SK-N-DZ (cell line): ENCODE results near the gene LGALS3BP.
"Not testable (repeated sequence)": the region's sequence is repeated elsewhere in the genome, so short reads cannot be mapped to it uniquely, and the experiment has no call there.

Experiments used
- DNase-seq: peaks from one replicate; pipeline ENCODE4 v3.0.0-alpha.2; 2015; ENCODE audit warnings: low spot score

Gene LGALS3BP

DNA sequence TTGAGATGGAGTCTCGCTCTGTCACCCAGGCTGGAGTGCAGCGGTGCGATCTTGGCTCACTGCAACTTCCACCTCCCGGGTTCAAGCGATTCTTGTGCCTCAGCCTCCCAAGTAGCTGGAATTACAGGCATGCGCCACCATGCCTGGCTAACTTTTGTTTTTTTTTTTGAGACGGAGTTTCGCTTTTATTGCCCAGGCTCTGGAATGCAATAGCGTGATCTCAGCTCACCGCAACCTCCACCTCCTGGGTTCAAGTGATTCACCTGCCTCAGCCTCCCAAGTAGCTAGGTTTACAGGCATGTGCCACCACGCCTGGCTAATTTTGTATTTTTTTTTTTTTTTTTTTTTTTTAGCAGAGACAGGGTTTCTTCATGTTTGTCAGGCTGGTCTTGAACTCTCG is 34.3 kb downstream of the LGALS3BP start:
- DNase-seq = not testable (repeated sequence)

- no peak for DNase-seq
Measured at GRCh38 chr17:78944956-78945355, 34.8 kb downstream of the LGALS3BP start.

DNA sequence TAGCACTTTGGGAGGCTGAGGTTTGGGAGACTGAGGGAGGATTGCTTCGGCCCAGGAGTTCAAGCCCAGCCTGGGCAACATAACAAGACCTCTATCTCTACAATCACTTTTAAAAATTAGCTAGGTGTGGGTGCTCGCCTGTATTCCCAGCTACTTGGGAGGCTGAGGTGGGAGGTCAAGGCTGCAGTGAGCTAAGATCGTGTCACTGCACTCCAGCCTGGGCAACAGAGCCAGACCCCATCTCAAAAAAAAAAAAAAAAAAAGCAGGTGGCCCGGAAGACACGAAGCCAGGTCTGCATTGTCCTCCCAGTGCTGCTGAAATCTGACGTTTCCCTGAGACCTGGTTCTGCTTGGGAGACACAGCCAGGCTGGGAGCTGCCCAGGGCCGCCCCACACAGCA is 35.7 kb downstream of the LGALS3BP start:
- DNase-seq = no peak

GRCh38 chr17:78940708-78941107 is 39.0 kb downstream of the LGALS3BP start:
- DNase-seq = peak; percentile 83

DNA sequence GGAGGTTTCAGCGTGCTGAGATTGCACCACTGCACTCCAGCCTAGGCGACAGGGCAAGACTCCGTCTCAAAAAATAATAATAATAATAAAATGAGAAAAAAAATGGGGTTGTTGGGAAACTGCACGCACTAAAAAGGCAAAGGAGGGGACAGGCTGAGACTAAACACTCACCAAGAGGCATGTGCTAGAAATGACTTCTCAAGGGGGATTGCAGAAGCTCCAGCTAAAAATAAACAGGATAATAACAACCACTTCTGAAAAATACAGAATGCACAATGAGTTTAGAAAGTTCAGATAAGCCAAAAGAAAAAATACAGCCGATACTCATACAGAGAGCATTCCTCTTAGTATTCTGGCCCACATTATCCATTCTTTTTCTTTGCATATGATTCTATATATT is 39.5 kb downstream of the LGALS3BP start:
- no peak for DNase-seq

GRCh38 chr17:78939615-78940014 is 40.1 kb downstream of the LGALS3BP start:
- no peak for DNase-seq

GRCh38 chr17:78937561-78937960 is 42.2 kb downstream of the LGALS3BP start:
- DNase-seq = no peak

DNA sequence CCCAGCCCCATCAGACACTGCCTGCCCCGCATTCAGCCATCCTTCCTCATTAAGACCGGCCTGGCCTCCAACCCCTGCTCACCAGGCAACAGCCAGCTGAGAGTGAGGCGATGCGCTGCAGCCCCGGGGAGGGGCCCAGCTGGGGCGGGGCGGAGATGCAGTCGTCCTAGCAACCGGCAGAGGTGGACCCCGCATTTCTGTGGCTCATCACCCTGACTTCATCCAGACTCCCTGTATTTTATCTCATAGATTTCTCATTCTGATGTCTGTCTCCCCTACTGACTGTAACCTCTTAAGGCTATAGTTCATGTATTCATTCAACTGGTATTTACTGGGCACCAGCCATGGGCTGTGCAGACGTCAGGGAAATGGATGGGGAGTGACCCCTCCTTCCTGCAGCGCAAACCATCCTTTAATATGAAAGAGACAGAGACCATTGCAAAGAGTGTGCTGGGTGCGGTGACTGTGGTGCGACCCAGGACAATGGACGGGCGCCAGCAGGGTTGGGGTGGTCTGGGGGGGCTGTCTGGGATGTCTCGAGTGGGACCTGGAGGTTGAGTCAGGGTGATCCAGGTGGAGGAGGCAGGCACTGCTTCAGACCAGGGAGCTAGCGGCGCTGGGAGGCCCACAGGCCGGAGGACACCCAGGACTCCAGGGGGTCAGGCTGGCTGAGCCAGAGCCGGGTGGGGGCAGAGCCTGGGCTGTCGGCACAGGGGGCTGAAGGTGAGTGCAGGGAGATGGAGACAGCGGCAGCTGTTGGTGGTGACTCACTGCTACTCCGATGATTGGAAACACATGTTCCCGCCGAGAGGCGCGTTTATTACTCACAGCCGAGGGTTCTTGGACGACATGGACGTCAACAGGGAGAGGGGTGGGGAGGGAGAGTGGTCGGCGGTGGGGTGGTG is 44.1 kb downstream of the LGALS3BP start:
- DNase-seq = peak; percentile 94

- DNase-seq = no peak
Measured at GRCh38 chr17:78934681-78935418, 44.9 kb downstream of the LGALS3BP start.

DNA sequence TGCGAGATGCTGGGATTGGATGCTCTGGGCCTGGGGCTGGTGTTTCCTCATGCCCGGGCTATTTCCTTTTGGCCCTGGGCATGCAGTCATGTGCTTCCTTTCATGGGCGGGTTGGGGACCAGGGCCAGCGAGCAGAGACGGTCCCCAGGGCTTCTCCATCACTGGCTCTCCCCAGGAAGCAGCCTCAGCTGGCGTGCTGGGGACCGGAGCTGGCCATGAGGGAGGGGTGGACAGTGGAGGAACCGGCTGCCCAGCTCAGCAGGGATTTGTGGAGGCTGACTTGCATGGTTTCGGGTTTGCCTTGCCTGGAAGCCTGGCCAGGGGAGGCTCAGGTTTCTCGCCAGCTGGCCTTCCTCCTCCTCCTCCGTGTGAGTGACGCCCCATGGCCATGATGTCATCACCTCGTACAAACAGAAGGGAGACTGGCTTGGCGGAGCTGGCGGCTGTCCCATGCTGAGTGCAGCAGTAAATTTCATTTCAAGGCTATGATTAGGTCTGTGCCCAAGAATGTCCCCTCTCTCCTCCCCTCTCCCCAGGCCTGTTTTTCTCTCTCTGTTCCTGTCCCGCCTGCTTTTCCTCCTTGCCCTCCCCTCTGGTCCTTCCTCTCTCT is 45.7 kb downstream of the LGALS3BP start:
- DNase-seq = peak; percentile 93

DNA sequence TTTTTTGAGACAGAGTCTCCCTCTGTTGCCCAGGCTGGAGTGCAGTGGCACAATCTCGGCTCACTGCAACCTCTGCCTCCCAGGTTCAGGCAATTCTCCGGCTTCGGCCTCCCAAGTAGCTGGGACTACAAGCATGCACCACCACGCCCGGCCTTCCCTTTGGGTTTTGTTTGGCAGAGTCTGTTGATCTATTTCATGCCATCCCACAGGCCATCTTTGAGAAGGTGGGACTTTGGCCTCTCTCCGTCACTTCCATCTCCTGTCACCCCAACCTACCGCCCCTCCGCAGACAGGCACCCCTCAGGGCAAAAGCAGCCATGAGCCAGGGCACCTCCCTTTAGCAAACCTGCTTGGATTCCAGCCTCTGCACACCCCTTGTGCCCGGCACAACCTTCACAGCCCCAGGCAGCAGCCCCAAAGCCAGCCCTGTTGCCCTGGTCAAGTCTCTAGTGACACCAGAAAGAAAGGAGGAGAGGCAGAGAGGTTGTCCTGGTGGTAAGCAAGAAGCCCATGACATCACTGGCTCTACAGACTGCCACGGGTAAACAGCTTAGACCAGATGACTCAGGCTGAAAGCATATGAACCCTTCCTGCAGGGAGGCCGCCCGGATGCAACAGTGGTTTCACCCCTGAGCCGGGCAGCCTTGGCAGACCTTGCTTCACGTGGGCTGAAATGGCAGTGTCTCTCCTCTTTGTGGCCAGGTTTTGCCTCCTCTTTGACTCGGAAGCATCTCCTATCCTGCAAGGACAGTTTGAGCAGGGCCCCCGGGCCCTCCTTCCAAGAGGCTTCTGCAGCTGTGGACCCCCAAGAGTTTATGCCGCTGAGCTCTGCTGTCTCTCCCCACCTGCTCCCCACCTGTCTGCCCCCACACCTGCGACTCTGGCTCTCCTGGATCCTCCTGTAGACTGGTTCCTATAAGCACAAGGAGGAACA is 46.4 kb downstream of the LGALS3BP start:
- DNase-seq = no peak

DNA sequence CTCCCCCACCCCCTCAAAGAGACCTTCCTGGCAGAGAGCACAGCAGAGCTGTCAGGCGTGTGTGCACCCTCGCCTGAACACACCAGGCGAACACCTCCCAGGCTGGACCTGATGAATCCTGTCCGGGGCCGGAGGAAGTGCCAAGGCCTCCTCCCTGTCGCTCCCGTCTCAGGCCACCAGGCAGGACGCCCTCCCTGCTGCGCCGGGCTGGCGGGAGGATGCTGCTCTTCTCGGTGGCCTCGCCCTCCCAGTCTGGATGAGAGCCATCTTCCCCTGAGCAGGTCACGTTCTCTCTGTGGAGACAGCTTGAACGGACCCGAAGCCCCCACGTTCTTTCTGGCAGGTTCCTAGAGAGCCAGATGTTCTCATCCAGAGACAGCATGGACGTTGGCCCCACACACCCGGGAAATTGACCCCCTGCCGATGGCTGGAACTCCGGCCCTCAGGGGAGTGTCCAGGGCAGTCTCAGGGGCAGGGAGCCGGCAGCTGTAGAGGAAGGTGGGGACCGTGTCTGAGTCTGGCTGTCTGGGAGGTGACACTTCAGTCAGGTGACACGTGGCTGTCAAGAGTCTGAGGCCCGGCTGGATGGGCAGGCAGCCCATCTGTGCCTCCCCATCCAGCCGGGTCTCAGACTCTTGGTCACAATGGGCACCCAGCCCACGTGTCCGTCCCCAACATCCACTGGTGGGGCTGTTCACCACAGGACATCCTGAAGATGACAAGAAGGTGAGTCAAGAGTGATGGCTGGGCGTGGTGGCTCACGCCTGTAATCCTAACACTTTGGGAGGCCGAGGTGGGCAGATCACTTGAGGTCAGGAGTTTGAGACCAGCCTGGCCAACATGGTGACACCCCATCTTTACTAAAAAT is 49.6 kb downstream of the LGALS3BP start:
- DNase-seq = no peak

- DNase-seq = no peak
Measured at GRCh38 chr17:78925662-78926555, 53.8 kb downstream of the LGALS3BP start.

DNA sequence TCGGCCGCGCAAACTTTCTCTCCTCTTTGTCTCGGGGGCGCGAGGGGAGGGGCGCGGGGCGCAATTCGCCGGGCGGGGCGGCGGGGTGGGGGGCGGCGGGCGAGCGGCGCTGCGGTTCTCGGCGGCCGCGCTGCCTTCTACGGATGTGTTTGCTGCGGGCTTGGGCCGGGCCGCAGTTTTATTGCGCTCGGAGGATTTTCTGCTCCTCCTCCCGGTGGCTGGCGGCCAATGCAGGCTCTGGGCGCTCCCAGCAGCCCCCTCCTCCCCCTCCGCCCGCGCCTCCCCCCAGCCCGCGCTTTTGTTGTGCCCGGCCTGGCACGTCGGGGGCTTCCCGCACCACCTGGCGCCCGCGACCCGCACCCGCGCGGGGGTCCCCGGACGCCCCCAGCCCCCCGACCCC is 54.5 kb downstream of the LGALS3BP start, which contains the start of gene TIMP2:
Gene TIMP2 (minus strand): TSS at position 154 of the 400 bp plus-strand sequence. CDS start 299 bp downstream, outside the sequence.
- peak; percentile 89 for DNase-seq

DNA sequence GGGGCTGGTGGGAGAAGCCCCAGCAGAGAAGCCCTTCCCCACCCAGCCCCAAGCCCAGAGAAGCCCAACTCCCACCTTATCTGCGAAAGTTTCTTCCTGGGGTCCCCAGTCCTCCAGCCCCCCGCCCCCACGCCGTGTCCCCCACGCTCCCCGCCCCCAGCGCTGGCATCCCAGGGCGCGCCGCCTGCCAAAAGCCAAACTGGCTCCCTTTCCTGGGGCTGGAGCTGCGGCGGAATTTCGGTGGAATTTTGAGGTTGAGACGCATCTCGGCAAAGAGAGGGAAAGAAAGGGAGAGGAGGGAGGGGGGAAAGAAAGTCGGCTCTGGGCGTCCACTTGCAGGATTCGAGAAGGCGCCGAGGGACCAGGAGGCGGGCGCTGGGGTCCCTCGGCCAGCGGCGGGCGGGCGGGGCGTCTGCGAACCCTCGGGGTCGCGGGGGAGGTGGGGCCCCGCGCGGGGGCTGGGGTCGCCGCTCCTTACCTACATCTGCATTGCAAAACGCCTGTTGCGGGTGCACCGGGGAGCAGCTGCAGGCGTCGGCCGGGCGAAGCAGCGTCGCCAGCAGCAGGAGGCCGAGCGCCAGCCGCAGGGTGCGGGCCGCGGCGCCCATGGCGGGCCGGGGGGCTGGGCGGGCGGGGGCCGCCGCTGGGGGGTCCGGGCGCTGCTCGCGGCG is 55.1 kb downstream of the LGALS3BP start:
- no peak for DNase-seq

GRCh38 chr17:78923660-78924453 is 55.9 kb downstream of the LGALS3BP start:
- DNase-seq = no peak

DNA sequence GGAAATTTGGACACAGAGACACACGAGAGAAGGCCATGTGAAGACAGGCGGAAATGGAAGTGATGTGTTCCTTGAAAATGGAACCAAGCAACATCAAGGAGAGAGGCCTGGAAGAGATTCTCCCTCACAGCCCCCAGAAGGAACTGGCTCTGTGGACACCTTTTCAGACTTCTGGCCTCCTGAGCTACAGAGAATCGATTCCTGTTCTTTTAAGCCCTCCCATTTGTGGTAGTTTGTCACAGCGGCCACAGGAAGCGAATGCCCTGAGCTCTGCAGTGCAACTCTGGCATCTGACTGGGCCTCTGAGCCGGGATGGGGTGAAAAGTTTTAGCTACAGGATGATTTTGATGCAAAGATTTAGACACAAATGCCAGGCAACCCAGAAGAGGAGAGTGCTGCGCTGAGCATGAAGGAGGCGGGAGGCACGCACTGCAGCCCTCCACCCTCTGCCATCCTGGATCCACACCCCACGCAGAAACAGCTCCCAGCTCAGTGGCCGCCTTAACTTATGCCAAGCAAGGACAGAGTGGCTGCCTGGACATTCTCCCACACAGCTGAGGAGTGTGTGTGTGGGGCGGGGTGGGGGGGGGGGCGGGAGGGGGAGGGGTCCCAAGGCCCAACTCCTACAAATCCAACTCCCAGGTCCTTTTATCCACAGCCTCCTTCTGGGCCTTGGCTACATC is 56.8 kb downstream of the LGALS3BP start:
- no peak for DNase-seq
